DMS 273 treated with DMSO at 0.1 percent for 48 hours (cell line): Measurements from ENCODE around the gene ZDHHC11.
"Not testable (repeated sequence)": the region's sequence is repeated elsewhere in the genome, so short reads cannot be mapped to it uniquely, and the experiment has no call there.

Experiments
- DNase-seq: peaks from one replicate; lab custom pipeline; 2025; lab: John Stamatoyannopoulos, UW

ZDHHC11 gene

DNA sequence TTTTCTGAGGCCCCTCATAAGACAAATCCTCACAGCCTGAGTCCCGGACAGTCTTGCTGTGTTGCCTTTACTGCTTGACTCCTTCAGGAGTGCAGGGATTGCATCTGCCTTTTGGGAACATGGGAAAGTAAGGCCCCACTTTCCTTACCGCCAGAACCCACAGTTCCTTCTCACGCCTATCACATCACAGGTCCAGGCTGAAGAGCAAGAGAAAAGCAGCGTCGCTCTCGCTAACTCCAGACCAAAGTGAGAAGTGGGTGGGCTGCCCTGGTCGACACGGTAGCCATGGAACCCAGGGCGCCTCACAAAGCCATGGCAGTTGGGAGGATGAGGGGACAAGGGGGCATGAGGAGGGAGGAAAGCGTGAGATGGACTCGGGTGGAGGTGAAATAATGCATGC, 7.9 kb upstream of the ZDHHC11 start:
- no peak for DNase-seq

GRCh38 chr5:856531-857425, 6.0 kb upstream of the ZDHHC11 start:
- DNase-seq, result no peak

- DNase-seq, result no peak
These were observed 5.2 kb upstream of the ZDHHC11 start for GRCh38 chr5:855771-856530.

DNA sequence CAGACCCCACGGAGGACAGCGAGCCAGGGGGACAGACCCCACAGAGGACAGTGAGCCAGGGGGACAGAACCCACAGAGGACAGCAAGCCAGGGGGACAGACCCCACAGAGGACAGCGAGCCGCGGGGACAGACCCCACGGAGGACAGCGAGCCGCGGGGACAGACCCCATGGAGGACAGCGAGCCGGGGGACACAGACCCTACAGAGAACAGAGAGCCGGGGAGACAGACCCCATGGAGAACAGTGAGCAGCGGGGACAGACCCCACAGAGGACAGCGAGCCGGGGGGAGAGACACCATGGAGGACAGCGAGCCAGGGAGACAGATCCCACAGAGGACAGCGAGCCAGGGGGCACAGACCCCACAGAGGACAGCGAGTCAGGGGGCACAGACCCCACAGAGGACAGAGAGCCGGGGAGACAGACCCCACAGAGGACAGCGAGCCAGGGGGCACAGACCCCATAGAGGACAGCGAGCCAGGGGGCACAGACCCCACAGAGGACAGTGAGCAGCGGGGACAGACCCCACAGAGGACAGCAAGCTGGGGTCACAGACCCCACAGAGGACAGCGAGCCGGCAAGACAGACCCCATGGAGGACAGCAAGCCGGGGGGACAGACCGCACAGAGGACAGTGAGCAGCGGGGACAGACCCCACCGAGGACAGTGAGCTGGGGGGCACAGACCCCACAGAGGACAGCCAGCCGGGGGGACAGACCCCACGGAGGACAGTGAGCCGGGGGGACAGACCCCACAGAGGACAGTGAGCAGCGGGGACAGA, 4.4 kb upstream of the ZDHHC11 start:
- DNase-seq, result no peak

DNA sequence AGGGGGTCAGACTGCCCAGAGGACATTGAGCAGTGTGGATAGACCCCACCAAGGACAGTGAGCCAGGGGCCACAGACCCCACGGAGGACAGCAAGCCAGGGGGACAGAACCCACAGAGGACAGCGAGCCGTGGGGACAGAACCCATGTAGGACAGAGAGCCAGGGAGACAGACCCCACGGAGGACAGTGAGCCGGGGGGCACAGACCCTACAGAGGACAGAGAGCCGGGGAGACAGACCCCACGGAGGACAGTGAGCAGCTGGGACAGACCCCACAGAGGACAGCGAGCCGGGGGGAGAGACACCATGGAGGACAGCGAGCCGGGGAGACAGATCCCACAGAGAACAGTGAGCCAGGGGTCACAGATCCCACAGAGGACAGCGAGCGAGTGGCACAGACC, 3.4 kb upstream of the ZDHHC11 start:
- DNase-seq, result no peak

DNA sequence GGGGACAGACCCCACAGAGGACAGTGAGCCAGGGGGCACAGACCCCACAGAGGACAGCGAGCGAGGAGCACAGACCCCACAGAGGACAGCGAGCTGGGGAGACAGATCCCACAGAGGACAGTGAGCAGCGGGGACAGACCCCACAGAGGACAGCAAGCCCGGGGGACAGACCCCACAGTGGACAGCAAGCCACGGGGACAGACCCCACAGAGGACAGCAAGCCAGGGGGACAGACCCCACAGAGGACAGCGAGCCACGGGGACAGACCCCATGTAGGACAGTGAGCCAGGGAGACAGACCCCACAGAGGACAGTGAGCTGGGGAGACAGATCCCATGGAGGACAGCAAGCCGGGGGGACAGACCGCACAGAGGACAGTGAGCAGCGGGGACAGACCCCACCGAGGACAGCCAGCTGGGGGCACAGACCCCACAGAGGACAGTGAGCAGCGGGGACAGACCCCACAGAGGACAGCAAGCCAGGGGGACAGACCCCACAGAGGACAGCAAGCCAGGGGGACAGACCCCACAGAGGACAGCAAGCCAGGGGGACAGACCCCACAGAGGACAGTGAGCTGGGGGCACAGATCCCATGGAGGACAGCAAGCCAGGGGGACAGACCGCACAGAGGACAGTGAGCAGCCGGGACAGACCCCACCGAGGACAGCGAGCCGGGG, 2.8 kb upstream of the ZDHHC11 start:
- not testable (repeated sequence) for DNase-seq

DNA sequence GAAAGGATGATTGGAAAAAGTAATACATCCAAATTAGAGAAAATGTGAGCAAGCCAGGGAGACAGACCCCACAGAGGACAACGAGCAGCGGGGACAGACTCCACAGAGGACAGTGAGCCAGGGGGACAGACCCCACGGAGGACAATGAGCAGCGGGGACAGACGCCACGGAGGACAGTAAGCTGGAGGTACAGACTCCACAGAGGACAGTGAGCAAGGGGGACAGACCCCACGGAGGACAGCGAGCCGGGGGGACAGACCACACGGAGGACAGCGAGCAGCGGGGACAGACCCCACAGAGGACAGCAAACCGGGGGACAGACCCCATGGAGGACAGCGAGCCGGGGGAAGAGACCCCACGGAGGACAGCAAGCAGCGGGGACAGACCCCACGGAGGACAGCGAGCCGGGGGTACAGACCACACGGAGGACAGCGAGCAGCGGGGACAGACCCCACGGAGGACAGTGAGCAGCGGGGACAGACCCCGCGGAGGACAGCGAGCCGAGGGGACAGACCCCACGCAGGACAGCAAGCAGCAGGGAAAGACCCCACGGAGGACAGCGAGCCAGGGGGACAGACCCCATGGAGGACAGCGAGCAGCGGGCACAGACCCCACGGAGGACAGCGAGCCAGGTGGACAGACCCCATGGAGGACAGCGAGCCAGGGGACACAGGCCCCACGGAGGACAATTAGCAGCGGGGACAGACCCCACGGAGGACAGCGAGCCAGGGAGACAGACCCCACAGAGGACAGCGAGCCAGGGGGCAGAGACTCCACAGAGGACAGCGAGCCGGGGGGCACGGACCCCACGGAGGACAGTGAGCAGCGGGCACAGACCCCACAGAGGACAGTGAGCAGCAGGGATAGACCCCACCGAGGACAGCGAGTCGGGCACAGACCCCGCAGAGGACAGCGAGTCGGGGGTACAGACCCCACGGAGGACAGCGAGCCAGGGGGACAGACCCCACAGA, 1.9 kb upstream of the ZDHHC11 start:
- DNase-seq, result no peak

DNA sequence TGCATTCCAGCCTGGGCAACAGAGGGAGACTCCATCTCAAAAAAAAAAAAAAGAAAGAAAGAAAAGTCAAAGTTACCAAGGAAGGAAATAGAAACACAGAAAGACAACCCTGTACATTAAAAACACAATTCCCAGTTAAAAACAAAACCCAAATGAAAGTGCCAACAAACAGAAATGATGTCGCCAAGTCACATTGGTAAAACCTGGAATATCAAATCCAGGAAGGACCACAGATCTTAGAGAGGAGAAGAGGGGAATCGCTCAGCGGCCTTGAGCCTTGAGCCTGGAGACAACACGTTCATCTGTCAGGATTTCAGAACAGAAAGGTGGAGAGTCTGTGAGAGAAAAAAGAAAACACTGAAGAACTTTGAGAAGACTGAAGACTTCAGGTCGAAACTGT, 1.2 kb upstream of the ZDHHC11 start:
- DNase-seq, result no peak

- DNase-seq, result no peak
These were observed 767 bp upstream of the ZDHHC11 start for GRCh38 chr5:851553-851952.

- DNase-seq, result no peak
These were observed 290 bp upstream of the ZDHHC11 start for GRCh38 chr5:851076-851475.

GRCh38 chr5:849651-850301, 1.0 kb downstream of the ZDHHC11 start:
- DNase-seq, result no peak

- no peak for DNase-seq
These were observed 2.1 kb downstream of the ZDHHC11 start for GRCh38 chr5:848671-849111.

GRCh38 chr5:847736-848135, 3.0 kb downstream of the ZDHHC11 start:
- not testable (repeated sequence) for DNase-seq

DNA sequence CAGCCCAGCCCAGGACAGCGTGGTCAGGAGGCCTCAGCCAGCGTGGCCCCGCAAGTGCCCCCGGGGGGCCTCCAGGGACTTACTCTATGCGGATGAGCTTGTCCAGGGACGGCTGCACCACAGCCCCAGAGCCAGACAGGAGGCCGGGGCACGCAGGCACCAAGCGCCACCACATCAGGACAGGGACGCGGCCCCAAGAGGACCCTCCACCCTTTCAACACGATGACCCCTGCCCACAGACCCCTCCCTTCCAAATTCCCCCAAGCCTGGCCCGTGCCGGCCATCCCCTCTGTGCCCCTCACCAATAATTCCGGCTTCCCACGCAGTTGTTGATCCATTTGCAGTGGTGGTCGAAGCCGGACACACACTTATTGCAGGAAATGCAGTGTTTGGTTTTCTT, 3.6 kb downstream of the ZDHHC11 start:
- not testable (repeated sequence) for DNase-seq

DNA sequence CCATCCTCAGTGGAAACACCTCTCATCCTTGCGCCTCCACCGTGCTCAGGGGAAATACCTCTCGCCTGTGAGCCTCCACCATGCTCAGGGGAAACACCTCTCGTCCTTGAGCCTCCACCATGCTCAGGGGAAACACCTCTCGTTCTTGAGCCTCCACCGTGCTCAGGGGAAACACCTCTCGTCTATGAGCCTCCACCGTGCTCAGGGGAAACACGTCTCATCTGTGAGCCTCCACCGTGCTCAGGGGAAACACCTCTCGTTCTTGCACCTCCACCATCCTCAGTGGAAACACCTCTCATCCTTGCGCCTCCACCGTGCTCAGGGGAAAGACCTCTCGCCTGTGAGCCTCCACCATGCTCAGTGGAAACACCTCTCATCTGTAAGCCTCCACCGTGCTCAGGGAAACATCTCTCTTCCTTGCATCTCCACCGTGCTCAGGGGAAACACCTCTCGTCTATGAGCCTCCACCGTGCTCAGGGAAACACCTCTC, 4.1 kb downstream of the ZDHHC11 start:
- not testable (repeated sequence) for DNase-seq

DNA sequence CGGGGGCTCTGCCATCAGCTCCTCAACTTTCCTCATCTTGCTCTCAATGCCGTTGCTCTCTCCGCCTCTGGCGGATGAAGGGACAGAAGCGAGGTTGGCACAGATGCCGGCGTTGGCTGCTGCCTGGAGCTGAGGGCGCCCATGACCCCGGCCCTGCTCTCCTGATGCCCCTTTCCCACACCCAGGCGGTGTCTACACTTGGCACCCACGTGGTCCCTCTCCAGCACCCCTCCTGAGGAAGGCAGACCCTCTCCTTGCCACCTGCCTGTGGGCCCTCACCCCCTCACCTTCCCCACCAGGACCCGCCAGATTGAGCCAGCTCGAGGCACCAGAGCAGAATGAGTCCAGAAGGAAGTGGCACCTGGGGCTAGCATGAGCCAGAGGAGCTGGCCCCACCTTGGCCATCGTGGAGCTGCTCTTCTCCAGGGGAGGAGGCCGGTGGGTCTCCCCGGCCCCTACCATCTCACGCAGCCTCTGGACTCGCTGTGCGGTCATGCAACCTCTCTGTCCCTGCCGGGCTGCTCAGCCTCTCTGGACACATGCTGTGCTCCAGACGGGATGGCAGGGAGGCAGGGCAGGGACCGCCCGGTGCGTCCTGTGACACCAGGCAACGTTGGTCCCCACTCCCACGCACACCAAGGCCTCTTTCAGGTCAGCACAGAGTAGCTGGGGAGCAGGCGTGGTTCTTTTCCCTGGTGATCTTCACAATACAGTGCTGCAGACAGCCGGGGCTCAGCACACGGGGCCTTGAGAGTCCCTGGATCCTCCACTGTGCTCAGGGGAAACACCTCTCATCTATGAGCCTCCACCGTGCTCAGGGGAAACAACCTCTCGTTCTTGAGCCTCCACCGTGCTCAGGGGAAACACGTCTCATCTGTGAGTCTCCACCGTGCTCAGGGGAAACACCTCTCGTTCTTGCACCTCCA, 4.8 kb downstream of the ZDHHC11 start:
- DNase-seq, result not testable (repeated sequence)

GRCh38 chr5:845031-845675, 5.6 kb downstream of the ZDHHC11 start:
- not testable (repeated sequence) for DNase-seq

- not testable (repeated sequence) for DNase-seq
These were observed 6.4 kb downstream of the ZDHHC11 start for GRCh38 chr5:844426-844825.
